Measurements from ENCODE around the gene SYNGR1.

DNA sequence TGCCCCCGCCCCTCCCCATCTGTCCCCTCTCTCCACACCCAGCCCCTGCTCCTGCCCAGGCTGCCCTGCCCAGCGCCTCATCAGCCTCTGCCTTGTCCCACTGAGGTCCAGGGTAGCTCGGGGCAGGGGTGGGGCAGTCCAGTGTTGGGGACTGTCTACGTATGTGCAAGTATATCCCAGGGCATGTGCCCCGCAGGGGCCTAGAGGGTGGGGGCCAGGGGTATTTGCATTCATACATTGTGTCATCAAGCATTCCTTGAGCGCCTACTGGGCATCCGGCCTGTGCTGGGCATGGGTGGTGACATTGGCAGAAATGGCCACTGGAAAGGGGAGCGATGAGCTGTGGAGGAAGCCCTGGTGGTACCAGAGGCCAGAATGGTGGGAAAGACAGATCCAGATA lies 32.1 kb downstream of the SYNGR1 start:
- TF ChIP-seq EZH2 (IDR thresholded peaks at IDR 0.05) = no peak
- TF ChIP-seq, protein P1, sequence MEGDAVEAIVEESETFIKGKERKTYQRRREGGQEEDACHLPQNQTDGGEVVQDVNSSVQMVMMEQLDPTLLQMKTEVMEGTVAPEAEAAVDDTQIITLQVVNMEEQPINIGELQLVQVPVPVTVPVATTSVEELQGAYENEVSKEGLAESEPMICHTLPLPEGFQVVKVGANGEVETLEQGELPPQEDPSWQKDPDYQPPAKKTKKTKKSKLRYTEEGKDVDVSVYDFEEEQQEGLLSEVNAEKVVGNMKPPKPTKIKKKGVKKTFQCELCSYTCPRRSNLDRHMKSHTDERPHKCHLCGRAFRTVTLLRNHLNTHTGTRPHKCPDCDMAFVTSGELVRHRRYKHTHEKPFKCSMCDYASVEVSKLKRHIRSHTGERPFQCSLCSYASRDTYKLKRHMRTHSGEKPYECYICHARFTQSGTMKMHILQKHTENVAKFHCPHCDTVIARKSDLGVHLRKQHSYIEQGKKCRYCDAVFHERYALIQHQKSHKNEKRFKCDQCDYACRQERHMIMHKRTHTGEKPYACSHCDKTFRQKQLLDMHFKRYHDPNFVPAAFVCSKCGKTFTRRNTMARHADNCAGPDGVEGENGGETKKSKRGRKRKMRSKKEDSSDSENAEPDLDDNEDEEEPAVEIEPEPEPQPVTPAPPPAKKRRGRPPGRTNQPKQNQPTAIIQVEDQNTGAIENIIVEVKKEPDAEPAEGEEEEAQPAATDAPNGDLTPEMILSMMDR (IDR thresholded peaks at IDR 0.05) = no peak
